ENCODE measurements around the gene PPP1R27. TPM values are rescaled to one million over a fixed set of nuclear protein-coding genes. Genes with fewer than 3 reads are reported as not detected.
A peak's percentile ranks its signal among the peaks of the same experiment; 100 is the strongest.

PPP1R27 gene
- total and polyA plus RNA-seq, 9 of the 15 experiments (the other 6 are each of a cell fraction or from before 2014, with no cell fraction given): 0.29 to 6.9 (median 1.5) TPM; not detected in 2

DNA sequence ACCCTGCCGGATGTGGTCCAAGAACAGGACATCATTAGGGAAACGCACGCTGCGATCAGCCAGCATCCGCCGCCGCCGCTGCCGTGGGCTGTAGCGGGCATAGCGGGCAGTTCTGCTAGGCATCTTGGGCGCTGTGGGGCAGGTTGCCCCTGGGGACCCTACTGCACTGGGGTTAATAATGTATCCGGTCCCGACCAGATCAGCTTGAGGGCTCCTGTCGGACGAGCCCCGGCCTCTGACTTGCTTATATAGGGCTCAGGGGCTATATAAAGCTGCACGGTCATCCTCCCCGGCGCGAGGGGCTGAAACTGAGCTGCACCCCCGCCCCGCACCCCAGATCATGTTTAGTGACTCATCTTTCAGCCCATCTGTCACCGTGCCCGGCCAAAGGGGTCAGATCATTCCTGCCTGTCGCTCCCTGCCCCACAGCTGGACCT, at the start of gene PPP1R27 (continued):
- peak; percentile 50; the same call in 1 of the 2 replicates for TF ChIP-seq TFAP4 (CRISPR knock-in tag; IDR thresholded peaks at IDR 0.05; ENCODE audit: borderline replicate concordance)
- TF ChIP-seq ZNF707 (CRISPR knock-in tag; conservative IDR thresholded peaks at IDR 0.05): no peak
- TF ChIP-seq, protein P1, sequence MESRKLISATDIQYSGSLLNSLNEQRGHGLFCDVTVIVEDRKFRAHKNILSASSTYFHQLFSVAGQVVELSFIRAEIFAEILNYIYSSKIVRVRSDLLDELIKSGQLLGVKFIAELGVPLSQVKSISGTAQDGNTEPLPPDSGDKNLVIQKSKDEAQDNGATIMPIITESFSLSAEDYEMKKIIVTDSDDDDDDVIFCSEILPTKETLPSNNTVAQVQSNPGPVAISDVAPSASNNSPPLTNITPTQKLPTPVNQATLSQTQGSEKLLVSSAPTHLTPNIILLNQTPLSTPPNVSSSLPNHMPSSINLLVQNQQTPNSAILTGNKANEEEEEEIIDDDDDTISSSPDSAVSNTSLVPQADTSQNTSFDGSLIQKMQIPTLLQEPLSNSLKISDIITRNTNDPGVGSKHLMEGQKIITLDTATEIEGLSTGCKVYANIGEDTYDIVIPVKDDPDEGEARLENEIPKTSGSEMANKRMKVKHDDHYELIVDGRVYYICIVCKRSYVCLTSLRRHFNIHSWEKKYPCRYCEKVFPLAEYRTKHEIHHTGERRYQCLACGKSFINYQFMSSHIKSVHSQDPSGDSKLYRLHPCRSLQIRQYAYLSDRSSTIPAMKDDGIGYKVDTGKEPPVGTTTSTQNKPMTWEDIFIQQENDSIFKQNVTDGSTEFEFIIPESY (CRISPR knock-in tag; IDR thresholded peaks at IDR 0.05): peak; percentile 92
- no peak for TF ChIP-seq MTA1 (IDR thresholded peaks at IDR 0.05; ENCODE audit: borderline replicate concordance)
- peak; percentile 75; the same call in 1 of the 2 replicates for TF ChIP-seq ZBTB7A (IDR thresholded peaks at IDR 0.05; ENCODE audit: borderline replicate concordance, control insufficient read depth, low read depth, low read length)
- no peak for TF ChIP-seq ZSCAN32 (CRISPR knock-in tag; IDR thresholded peaks at IDR 0.05)
- TF ChIP-seq PCBP1 (IDR thresholded peaks at IDR 0.05; ENCODE audit: low read depth, low read length, poor library complexity, severe bottlenecking): peak; percentile 25
- TF ChIP-seq SIRT6 (IDR thresholded peaks at IDR 0.05; ENCODE audit: low read depth, low read length): no peak
- TF ChIP-seq NFE2 (IDR thresholded peaks at IDR 0.05; ENCODE audit: low read depth): peak; percentile 67; the same call in 1 of the 2 replicates
- no peak for TF ChIP-seq HMGN3 (IDR thresholded peaks at IDR 0.05; ENCODE audit: borderline replicate concordance, extremely low read depth, insufficient read length, low read depth, low read length)
